ENCODE measurements around the gene GSK3A.
A peak's percentile ranks its signal among the peaks of the same experiment; 100 is the strongest.

The GSK3A gene

DNA sequence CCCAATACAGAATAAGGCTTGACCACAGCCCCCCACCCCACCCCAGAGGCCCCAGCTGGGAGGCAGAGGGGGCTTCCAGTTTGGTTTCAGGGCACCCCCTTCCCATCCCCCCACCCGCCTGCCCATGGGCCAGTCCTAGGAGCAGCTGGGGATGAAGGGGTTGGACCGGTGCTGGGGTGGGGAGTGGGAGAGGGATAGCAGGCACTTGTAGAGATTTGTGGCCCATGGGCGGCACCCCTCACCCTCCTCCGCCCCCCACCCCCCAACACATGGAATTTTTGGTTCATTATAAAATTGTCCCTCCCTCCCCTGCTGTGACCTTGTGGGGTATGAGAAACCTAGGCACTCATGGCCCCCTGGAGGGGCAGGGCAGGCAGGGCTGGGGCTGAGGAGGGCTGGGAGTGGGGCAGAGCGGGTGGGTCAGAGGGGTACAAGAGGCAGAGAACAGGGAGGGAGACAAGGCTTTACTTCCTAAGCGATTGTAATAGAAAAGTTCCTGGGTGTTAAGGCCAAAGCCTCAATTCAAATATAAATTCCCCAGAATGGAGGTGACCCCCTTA lies 5.3 kb upstream of the GSK3A start:
- DNase-seq, result no peak

DNA sequence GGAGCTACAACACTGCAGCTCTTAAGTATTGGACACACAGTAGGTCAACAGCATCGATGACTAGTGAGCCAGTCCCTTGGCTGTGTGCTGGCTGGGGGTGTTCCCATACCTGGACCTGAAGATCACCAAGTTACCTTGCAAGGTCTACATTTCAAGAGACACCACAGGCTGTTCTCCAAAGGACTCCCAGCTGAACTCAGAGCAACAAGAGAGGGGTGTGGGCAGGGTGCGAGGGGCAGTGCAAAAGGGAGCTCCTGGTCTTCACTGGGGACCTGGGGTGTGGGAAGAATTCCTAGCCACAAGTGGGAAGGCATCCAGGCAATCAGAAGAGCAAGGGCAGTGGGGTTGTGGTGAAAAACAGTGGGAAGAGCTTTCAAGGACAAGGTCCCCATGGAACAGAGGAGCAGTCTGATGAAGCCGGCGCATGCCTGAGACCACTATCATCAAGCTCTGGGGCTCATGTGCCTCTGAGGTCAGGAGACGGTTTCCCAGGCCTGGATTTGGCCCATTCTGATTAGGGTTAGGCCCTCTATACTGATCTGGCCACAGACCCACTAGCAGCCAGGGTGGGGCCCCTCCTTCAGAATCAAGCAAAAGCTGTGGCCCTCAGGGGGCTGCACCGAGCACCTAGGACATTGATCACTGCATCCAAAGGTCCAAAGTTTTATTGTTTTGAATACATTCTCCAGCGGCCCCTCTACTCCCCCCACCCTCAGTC lies 4.7 kb upstream of the GSK3A start:
- DNase-seq, result no peak

DNA sequence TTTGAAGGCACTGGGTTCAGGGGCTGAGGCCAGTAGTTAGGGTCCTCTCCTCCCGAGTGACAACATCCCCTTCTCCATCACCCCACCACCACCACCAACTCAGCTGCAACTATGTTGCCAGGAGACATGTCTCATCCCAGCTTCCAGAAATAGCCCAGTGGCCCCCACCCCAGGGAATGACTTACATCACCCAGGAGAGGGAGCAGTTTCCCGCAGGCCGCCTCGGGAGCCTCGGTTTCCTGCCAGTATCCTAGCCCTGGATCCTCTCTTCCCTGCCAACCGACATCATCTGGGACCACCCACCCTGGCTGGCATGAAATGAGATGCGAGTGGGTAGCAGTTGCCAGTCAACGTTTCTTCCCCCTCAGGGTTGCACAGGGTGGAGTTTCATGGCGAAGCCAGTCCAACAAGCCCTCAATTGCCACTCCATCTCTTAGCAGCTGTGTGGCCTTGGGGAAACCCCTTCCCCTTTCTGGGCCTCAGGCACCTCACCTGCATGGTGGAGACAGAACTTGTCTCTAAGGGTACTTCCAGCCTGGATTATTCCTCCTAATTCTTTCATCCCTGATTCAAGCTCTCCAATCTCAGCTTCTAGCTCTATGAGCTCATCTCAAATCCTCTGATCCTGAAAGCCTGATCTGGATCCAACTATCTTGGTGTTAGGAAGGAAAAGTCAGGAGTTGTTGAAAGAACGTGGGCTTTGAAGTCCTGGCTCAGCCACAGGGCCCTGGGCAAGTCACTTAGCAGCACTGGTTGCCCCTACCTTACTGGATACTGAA lies 3.9 kb upstream of the GSK3A start:
- no peak for DNase-seq

DNA sequence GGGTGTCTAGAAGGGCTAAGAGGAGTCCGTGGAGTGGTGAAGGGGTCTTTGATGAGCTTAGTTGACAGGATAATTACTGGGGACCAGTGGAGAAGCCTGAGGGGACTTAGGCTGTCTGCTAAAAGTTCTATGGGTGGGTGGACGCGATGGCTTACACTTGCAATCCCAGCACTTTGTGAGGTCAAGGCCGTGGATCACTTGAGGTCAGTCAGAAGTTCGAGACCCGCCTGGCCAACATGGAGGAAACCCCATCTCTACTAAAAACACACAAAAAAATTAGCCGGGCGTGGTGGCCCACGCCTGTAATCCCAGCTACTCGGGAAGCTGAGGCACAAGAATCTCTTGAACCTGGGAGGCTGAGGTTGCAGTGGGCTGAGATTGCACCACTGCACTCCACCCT lies 2.8 kb upstream of the GSK3A start:
- no peak for DNase-seq

DNA sequence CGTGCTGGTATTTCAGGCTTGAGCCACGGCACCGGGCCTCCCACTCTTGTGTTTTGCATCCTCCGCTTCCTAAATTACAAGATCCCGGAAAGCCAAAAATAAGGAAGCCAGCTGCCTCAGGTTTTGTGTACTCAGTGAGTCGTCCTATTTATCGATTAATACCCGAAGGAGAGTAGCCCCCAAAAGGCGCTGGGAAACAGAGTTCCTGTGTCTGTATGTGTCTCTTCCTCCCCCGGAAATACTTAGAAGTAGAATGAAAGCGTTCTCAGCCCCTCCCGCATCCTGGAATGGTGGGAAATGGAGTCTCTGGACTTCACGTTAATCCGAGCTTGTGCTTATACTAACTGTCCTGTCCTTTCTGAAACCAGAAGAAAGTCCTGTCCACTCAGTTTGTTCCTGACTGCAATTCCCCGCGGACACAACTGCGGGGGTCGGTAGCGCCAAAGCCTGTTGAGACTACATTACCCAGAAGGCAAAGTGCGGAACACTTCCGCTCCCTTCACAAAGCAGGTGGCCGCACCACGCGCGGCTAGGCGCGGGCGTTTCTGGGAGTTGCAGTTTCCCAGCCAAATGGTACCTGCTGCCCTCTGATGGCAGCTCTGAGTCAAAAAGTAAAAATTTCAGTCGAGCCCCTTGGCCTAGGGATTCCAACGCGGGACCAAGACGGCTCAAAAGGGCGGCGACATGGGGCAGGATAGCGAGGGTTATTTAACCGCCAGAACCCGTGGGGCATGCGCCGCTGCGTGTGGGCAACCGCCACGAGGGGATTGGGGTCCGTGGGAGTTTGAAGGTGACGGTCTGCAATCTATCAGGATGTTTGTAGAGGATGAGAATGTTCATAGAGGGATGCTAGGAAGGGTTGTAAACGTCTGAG lies 2.2 kb upstream of the GSK3A start:
- DNase-seq, result peak; percentile 75 to 82 (median 80)

DNA sequence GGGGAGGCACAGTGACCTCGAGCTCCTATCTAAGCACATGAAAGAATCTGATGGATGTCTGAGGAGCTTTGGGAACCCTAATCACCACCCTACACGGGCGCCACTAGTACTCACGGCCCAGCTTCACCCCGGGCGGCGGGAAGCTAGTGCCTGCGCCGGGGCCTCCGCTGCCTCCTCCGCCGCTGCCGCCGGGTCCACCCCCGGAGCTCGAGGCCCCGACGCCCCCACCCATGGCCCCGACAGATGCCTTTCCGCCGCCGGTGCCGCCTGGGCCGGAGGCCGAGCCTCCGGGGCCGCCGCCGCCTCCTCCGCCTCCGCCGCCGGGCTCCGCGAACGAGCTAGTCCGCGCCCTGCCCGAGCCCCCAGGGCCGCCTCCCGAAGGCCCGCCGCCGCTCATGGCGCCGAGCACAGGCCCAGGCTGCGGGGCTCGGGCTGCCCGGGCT lies 312 bp downstream of the GSK3A start:
- peak in 1 of 4 experiments; percentile 46 for DNase-seq

DNA sequence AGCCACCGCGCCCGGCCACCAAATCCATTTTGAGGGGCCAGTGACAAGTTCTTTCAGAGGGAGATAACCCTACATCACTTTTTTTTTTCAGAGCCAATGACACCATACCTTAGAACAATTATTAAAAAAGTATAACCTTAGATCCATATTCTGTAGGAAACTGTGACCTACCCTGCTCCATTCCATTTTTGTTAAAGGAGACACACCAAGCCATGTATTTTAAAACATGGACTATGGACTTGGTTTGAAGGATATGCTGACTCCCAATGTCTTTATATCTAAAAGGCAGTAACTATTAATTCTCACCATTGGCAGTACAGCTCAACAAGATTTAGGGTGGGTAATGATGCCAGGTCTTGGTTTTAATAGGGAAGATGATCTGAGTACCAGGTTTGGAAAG lies 1.1 kb downstream of the GSK3A start:
- no peak for DNase-seq

DNA sequence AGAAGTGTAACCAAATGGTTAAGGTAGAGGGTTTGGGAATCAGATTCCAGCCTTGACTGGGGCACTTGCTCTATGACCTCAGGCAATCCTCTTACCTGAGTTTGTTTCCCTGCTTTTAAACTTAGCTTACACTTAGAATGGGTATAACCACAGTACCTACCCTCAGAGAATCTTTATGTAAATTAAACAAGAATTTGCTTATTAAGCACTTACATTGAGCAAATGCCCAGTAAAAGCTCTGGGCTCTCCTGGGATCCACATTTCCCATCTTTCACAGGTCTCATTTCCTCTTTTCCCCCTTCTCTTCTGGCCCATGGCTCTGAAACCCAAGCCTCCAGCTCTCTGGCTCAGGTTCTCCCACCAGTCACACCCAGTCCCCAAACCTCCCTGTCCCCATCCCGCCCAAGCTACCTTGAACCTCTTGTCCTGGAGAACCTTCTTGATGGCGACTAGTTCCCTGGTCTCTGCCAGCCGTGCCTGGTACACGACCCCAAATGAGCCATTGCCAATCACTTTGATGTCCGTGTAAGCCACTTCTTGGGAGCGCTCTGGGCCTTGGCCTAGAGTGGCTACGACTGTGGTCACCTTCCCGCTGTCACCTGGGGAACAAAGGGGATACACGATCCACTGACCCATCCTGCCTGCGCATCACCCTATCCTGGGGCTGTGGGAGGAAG lies 2.7 kb downstream of the GSK3A start:
- DNase-seq, result no peak

DNA sequence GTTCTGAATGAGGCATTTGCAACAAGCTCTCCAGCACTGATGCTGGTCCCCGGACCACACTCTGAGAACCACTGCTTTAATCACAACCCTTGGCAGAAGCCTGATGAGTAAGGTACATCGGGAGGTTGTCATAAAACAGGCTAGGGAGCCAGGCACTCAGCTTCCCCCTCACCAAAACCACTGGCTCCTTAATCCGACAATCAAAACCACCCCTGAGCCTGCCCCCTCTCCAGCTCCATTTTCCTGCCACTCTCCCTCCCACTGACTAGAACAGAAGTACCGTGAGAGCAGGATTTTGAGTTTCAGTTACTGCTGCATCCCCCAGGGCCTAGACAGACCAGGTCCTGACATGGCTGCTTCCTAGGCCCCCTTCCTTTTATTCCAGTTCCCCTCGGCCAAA lies 7.2 kb downstream of the GSK3A start:
- DNase-seq, result no peak

DNA sequence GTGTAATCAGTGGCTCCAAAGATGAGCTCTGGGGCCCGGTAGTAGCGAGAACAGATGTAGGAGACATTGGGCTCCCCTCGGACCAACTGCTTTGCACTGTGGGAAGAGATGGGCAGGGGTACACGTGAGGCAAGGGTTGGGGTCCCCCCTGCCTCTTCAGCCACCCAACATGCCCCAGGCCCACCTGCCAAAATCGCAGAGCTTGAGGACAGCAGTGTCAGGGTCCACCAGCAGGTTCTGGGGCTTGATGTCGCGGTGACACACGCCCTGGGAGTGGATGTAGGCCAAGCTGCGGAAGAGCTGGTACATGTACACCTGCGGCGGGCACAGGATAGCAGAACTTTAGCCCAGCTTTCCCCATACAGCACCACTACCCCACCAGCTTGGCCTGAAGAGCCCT lies 8.0 kb downstream of the GSK3A start:
- no peak for DNase-seq

DNA sequence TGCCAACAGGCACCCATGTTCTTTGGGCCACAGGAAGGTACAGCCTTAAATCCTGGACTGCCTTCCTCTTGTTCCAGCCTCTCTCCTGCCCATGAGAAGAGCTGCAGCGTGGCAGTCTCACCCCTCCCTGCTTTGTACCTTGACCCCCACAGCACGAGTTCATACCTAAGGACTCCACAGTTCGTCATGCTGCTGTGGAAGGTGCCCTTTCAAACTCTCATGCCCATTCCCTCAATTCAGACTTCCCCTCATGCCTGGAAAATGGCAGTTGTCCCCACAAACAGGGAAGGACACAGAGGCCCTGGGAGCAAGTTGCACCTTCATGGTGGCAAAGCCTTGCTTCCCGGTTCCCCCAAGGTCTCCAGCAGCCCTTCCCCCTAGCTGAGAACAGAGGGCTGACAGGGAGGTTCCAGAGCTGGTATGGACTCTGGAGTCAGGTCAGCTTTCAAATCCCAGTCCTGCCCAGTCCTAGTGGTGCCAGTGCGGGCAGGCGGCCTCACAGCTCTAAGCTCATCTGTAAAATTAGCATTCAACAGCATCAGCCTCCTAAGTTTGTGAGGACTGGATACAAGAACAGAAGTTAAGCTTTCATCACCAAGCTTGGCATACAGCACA lies 8.6 kb downstream of the GSK3A start:
- DNase-seq, result no peak

DNA sequence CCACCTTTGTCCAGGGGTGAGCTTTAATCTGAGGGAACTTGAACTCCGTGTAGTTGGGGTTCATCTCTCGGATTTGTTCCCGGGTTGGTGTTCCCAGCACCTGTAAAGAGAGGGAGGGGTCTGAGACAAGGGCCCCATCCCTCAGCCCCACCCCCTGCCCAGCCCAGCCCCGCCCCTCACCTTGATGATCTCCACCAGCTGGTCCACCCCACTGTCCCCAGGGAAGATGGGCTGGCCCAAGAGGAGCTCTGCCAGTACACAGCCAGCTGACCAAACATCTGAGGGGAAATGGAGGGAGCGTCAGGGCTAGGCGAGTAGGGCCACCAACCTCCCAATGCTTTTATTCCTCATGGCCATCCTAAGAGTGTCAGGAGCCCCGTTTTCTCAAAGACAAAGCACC lies 9.3 kb downstream of the GSK3A start:
- DNase-seq, result no peak

DNA sequence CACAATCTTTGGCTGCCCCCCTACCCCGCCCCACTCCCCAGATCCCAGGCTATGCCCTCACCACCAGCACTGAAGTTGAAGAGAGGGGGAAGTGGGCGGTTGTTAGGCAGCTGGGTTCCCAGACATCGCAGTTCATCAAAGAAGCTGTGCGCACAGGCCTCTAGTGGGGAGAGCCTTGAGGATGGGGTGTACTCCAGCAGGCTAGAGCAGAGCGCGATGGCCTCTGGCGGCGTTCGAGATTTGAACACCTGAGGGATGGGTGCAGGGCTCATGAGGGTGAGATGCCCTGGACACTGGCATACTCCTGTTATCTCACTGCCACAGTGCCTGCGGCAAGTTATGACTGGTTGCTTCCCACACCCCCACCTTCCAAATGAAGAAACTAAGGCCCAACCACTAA lies 10.0 kb downstream of the GSK3A start:
- DNase-seq, result no peak

DNA sequence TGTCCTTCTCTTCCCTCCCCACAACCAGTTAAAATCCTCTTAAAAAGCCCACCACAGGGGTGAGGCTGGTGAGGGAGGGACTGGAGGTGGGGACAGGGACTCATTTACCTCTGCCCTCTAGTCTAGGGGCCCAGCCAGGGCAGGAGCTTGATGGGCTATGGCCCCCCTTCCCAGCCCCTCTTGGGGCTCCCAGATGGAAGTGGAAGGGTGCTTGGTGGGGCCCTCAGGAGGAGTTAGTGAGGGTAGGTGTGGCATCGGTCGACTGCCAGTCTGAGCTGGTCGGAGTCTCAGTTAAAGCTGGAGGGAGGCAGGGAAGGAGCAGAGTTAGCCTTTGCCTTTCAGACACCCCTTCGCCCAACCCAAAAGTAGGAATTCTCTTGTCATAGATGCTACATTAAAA lies 11.8 kb downstream of the GSK3A start:
- DNase-seq, result no peak

DNA sequence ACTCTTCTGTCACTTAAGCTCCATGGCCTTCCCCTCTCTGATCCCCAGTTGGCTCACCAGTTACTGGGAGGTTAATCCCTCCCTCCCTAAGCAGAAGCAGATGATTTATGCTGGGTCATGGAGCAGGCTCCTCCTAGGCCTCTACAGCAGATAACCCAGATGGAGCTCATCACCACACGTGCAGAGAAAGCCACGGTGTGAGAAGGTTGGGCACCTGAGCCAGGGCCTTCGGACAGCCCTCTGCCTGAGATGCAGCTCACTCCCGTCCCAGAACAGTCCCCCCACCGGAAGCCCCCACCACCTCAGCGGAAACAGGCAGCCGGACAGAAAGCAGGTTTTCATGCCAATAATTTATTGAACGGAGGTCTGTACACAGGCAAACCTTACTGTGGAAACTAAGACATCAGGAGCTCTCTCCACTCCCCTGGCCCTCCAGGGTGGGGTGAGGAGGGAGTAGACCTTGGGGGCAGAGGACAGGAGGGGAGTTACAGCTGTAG lies 12.5 kb downstream of the GSK3A start:
- no peak for DNase-seq

DNA sequence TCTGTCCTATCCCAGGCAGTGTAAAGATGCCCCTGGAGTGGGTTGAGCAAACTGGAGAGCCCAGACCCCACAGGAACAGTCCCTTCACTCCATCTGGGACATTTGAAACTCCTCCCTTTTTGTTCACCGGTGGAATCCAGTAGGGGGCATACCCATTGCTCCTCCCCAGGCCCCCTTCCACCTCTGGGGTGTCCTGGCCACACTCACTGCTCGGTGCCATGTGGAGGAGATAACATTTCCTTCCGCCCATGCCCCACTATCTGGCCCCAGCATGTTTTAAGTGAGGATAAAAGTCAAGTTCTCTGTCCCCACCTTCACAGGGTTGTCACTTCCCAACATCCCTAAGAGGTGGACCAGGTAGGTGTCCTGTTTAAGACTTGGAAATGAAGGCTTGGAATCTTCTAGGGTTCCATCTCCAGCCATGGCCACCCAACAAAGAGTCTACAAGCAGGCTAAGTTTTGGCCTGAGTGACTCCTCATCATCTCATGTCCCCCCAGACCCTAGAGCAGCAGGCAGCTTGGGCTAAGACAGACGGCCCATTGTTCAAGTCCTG lies 13.0 kb downstream of the GSK3A start:
- DNase-seq, result no peak

DNA sequence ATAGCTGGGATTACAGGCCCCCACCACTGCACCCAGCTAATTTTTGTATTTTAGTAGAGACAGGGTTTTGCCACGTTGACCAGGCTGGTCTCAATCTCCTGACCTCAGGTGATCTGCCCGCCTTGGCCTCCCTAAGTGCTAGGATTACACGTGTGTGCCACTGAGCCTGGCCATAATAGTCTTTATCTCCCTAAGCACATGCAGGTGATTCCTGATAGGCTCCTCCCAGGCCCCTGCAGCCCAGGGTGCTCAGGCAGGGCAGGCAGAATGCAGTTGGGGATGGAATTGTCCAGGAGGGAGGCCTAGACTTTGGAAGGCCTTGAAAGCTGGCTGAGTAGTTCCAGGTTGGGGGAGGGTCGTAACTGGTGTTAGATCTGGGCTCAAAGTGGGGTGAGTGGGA lies 13.8 kb downstream of the GSK3A start:
- no peak for DNase-seq

DNA sequence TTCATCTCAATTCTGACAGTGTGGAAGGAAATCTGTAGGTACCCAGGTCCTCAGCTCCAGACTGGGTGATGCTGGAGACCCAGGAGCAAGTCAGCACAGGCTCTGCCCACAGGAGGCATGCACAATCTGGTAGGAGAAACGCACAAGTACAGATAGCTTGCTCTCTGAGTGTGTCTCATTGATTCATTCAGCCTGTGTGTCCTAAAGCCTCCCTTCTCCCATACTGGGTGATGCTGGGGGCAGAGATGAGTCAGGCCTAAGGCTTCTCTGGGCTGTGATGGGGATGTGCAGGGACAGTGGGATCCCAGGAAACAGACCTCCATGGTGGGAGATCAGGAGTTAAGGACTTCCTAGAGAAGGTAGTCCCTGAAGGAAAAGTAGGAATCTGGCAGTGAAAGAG lies 15.5 kb downstream of the GSK3A start:
- no peak for DNase-seq

DNA sequence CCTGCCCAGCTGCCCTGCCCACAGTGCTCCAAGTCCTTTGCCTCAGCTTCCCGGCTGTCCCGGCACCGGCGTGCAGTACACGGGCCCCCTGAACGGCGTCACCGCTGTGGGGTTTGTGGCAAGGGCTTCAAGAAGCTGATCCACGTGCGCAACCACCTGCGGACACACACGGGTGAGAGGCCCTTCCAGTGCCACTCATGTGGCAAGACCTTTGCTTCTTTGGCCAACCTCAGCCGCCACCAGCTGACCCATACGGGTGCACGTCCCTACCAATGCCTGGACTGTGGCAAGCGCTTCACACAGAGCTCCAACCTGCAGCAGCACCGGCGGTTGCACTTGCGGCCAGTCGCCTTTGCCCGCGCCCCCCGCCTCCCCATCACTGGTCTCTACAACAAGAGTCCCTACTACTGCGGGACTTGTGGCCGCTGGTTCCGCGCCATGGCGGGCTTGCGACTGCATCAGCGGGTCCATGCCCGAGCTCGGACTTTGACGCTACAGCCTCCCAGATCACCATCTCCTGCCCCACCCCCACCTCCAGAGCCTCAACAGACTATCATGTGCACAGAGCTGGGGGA lies 16.6 kb downstream of the GSK3A start:
- DNase-seq, result no peak

DNA sequence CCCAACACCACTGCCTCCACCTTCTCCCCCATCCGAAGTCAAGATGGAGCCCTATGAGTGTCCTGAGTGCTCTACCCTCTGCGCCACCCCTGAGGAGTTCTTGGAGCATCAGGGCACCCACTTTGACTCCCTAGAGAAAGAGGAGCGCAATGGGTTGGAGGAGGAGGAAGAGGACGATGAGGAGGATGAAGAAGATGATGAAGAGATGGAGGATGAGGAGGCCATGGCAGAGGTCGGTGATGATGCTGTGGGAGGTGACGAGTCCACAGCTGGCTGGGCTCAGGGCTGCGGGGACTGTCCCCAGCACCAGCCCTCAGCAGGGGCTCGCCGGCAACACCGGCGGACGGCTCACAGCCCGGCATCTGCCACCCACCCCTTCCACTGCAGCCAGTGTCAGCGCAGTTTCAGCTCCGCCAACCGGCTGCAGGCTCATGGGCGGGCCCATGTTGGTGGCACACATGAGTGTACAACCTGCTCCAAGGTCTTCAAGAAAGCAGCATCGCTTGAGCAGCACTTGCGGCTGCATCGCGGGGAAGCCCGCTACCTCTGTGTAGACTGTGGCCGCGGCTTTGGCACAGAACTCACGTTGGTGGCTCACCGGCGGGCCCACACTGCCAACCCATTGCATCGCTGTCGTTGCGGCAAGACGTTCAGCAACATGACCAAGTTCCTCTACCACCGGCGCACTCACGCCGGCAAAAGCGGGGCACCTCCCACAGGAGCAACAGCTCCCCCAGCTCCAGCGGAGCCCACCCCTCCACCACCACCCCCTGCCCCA lies 17.3 kb downstream of the GSK3A start:
- DNase-seq, result no peak

DNA sequence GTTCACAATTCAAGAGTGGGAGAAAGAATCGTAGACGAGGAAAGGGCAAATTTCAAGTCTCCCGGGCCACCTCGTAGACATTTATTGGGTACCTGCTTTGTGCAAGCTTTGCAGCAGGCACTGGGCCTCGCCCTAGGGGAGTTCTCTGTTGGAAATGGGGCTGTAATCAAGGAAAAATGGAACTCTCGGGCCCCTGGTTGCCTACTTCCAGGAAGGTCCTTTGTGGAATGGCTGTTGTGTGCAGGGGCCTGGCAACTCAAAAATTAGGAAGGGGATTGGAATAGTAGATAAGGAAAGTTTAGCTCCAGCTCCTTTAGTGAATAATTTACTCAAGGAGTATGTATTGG lies 21.7 kb downstream of the GSK3A start:
- no peak for DNase-seq
